Activated T-helper 1 cell treated with anti-CD3 and anti-CD28 coated beads, Interleukin-12 subunit alpha, Interleukin-12 subunit beta, Interleukin-2, Interleukin-4 antibody, amounts not matched to agents 30 ng/mL and 10 ng/mL and 1 ng/mL, durations not matched to agents 14 hours and 24 hours and 36 hours (primary cell): ENCODE measurements around the gene THOC6. TPM values are rescaled to one million over a fixed set of nuclear protein-coding genes. Genes with fewer than 3 reads are reported as not detected.
A peak's percentile ranks its signal among the peaks of the same experiment; 100 is the strongest.

ENCODE experiments used
- DNase-seq: peaks from one replicate; pipeline ENCODE4 v3.0.0; 2021; ENCODE audit warnings: low spot score
- H3K27ac Mint-ChIP-seq: one replicate; pipeline ENCODE4 v1.8.0; 2021; ENCODE audit warnings: mild to moderate bottlenecking, mixed read lengths
- H3K27me3 Mint-ChIP-seq: one replicate; pipeline ENCODE4 v1.8.0; 2022; ENCODE audit warnings: mild to moderate bottlenecking, moderate library complexity, mixed read lengths; ENCODE audit not compliant: insufficient read depth
- H3K36me3 Mint-ChIP-seq: one replicate; pipeline ENCODE4 v1.8.0; 2021; ENCODE audit warnings: low read depth, mixed read lengths
- H3K4me1 Mint-ChIP-seq: one replicate; pipeline ENCODE4 v1.8.0; 2021; ENCODE audit warnings: low read depth, mixed read lengths
- H3K4me3 Mint-ChIP-seq: one replicate; pipeline ENCODE4 v1.8.0; 2021; ENCODE audit warnings: mild to moderate bottlenecking, moderate library complexity, mixed read lengths
- H3K9me3 Mint-ChIP-seq: one replicate; pipeline ENCODE4 v1.8.0; 2021; ENCODE audit warnings: mixed read lengths
- intact Hi-C: fragments of 100-400 bp; cut with micrococcal nuclease; formaldehyde crosslinking; loops from one replicate; pipeline ENCODE4 v1.15.1; 2024
- total RNA-seq: library from RNA; stranded (reverse); gene quantifications from 2 replicates; pipeline ENCODE4 v1.2.3, GENCODE V29; 2022

The THOC6 gene
- total RNA-seq, 1 donor from 2014 or later = 48.3 TPM

DNA sequence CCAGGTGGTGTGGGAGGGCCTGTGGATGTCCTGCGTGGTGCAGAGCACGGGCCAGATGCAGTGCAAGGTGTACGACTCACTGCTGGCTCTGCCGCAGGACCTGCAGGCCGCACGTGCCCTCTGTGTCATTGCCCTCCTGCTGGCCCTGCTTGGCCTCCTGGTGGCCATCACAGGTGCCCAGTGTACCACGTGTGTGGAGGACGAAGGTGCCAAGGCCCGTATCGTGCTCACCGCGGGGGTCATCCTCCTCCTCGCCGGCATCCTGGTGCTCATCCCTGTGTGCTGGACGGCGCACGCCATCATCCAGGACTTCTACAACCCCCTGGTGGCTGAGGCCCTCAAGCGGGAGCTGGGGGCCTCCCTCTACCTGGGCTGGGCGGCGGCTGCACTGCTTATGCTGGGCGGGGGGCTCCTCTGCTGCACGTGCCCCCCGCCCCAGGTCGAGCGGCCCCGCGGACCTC lies 10.3 kb upstream of the THOC6 start:
- no peak overlapping the region for H3K27ac Mint-ChIP-seq
- peaks cover 4% of the 10 kb centered on the region for H3K4me1 Mint-ChIP-seq
- H3K27me3 Mint-ChIP-seq = peaks cover 16% of the 10 kb centered on the region
- H3K4me3 Mint-ChIP-seq = no peak overlapping the region
- H3K9me3 Mint-ChIP-seq = no peaks in the 10 kb centered on the region
- intact Hi-C loops = no loop called here
- no peak for DNase-seq
- no peaks in the 10 kb centered on the region for H3K36me3 Mint-ChIP-seq

DNA sequence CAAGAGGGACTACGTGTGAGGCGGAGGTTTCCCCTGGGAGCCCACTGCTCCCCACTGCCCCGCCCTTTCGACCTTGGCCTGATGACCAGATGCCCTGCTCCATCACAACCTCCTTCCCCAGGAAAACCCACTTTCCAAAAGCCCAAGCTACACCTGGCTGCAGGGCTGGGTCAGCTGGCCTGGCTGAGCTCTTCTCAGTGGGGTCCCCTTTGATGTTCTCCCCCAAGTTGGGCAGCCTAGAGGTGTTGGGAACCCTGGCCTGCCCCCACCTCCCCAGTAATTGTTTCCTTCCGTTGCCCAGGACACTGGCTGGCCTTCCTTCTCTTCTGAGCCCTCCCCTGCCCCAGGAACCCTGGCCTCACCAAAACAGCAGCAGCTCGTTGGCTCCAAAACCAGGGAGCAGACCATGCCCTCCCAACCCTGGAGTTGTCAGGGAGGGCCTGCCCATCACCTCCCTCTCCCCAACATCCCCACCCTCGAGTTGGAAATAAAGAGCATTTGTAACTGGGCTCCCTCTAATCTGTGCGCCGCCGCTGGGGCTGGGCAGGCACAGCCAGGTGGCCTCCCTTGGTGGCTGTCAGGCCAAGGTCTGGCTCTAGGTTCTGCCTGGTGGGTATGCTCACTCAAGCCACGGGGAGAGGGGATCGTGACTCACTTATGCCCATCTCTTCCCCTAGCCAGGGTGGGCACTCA lies 9.7 kb upstream of the THOC6 start:
- H3K27ac Mint-ChIP-seq = no peak overlapping the region
- no peak for DNase-seq
- H3K4me1 Mint-ChIP-seq = no peaks in the 10 kb centered on the region
- H3K9me3 Mint-ChIP-seq = no peaks in the 10 kb centered on the region
- no peak overlapping the region for H3K4me3 Mint-ChIP-seq
- intact Hi-C loops = no loop called here
- H3K36me3 Mint-ChIP-seq = no peaks in the 10 kb centered on the region
- peaks cover 16% of the 10 kb centered on the region for H3K27me3 Mint-ChIP-seq

DNA sequence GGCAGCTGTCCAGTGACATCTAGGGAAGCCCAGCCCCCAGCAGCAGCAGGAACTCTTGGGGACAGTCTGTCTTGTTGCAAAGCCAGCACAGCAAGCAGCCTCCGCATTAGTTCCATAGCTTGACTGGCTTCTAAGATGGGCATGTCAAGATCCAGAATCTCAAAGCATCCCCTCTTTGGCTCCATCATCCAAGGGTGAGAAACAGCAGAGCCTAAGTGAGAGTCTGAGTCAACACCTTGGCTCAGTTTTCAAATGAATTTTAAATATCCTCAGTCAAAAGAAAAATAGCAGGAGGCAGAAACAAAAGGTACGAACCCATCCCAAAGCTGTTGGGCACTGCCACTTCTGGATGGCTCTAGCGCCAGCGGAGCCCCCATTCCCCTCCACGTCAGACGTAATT lies 8.9 kb upstream of the THOC6 start:
- H3K4me1 Mint-ChIP-seq = peaks cover 3% of the 10 kb centered on the region
- intact Hi-C loops = no loop called here
- no peak overlapping the region for H3K27ac Mint-ChIP-seq
- no peak for DNase-seq
- no peaks in the 10 kb centered on the region for H3K9me3 Mint-ChIP-seq
- H3K36me3 Mint-ChIP-seq = no peaks in the 10 kb centered on the region
- H3K27me3 Mint-ChIP-seq = peaks cover 16% of the 10 kb centered on the region
- H3K4me3 Mint-ChIP-seq = no peak overlapping the region

DNA sequence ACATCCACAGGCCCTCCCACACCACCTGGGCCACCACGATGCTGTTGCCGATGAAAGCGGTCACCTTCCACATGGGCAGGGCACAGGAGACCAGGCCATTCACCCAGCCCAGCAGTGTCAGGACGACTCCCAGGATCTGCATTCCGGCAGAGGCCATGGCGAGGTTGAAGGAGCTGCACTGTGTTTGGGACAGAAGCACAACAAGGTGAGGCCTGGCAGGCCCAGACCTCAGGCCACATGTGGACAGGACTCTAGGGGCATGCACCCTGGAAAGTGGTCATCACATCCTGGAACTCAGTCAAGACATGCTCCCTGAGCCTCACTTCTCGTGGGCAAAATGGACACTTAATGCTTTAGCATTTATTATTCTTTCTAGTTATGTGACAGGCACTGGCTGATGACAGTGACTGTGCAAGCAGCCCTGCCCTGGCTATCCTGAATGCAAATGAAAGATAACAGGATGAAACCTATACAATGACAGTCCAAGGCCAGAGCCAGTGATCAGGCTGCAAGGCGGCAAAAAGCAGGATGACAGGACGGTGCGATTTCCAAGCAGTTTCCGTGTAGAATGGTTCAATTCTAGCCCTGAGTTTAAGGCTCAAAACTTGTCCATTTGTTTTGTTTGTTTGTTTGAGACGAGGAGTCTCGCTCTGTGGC lies 7.8 kb upstream of the THOC6 start:
- Mint-ChIP-seq H3K27ac (no peak overlapping the region), H3K36me3 (no peaks in the 10 kb centered on the region), H3K9me3 (no peaks in the 10 kb centered on the region), H3K4me3 (no peak overlapping the region), H3K27me3 (peaks cover 16% of the 10 kb centered on the region), H3K4me1 (peaks cover 5% of the 10 kb centered on the region)
- no peak for DNase-seq
- intact Hi-C loops = no loop called here

DNA sequence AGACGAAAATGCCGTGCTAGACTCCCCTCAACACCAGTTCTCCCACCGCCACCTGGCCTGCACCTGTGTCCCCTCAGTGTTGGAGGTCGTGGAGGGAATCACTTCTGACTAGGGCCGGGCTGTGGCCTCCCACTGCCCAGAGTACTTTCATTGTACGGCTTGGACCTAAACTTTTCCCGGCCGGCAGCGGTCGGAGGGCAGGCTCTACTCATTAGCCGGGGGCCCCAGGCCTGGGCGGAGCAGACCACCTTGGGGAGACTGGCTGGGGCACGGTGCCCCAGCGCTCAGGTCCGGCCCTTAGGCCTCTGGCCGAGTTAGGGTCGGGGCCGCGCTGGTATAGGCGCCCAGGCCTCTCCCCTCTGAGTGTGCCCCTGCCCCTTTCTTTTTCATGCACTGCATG lies 6.5 kb upstream of the THOC6 start:
- intact Hi-C loops = no loop called here
- no peak for DNase-seq
- H3K4me3 Mint-ChIP-seq = no peak overlapping the region
- no peaks in the 10 kb centered on the region for H3K9me3 Mint-ChIP-seq
- H3K27me3 Mint-ChIP-seq = peaks cover 16% of the 10 kb centered on the region
- no peaks in the 10 kb centered on the region for H3K36me3 Mint-ChIP-seq
- H3K4me1 Mint-ChIP-seq = peaks cover 17% of the 10 kb centered on the region
- no peak overlapping the region for H3K27ac Mint-ChIP-seq

DNA sequence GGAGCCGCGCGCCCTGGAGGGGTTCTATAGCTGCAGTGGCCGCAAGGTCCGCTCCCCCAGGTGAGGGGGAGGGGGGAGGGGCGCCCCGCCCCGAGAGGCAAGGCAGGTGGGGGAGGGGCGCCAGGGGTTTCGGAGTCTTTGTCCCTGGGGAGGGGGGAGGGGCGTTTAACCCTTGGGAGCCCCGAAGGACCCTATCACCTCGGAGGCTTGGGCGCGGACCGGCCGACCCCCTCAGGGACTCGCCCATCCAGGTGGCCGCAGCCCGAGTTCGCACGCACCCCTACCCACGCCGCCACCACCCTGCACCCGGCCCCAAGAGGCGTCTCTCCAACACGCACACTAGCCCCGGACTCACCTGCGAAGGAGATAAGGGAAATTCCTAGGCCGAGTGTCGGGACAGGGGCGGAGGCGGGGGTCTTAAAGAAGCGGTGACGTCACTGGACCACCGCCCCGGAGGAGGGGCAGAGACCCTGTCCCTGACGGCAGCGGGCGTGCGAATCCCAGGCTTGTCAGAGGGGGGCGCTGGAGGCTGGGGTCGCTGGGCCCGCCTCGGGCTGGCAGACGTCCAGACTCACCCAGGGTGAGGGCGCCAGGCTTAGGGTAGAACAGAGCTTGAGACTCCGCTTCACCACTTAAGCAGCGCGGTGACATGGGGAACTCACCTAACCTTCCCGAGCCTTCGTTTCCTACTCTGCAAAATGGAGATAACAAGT lies 5.9 kb upstream of the THOC6 start, which contains the start of gene CLDN6:
Gene CLDN6, minus strand, starts transcription at position 390 of the 713 bp plus-strand sequence. CDS start 2,162 bp downstream, outside the sequence.
- no peak for DNase-seq
- no peak within 1 kb of the TSS for H3K4me3 Mint-ChIP-seq
- H3K9me3 Mint-ChIP-seq = no peaks in the 10 kb centered on the region
- H3K27ac Mint-ChIP-seq = peak within 1 kb of the TSS; percentile 61
- no peaks in the 10 kb centered on the region for H3K36me3 Mint-ChIP-seq
- intact Hi-C loops = no loop called here
- peaks cover 23% of the 10 kb centered on the region for H3K4me1 Mint-ChIP-seq
- H3K27me3 Mint-ChIP-seq = peaks cover 16% of the 10 kb centered on the region

DNA sequence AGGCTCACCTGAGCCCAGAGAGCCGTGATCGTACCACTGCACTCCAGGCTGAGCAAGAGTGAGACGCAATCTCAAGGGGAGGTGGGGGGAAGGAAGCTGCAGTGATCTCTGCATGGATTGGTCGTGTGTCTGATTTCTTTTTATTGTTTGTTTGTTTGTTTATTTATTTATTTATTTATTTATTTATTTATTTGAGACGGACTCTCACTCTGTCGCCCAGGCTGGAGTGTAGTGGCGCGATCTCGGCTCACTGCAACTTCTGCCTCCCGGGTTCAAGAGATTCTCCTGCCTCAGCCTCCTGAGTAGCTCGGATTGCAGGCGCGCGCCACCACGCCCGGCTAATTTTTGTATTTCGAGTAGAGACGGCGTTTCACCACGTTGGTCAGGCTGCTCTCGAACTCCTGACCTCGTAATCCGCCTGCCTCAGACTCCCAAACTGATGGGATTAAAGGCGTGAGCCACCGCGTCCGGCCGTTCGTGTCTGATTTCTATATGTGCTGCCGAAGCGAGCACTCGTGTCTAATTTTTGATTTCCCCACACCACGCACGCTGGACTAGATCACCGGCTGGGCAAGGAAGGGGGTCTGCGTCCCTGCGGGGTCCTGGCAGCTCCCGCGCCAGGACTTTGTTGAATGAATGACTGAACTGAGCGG lies 4.1 kb upstream of the THOC6 start:
- H3K4me3 Mint-ChIP-seq = peak overlapping the region; percentile 90
- H3K27me3 Mint-ChIP-seq = peaks cover 16% of the 10 kb centered on the region
- no peak for DNase-seq
- intact Hi-C loops = loop anchor here (1.0 kb wide), 2 partner anchors 9 to 16 kb away; no protein-coding TSS in a partner anchor
- peaks cover 35% of the 10 kb centered on the region for H3K4me1 Mint-ChIP-seq
- H3K27ac Mint-ChIP-seq = peak overlapping the region; percentile 83
- H3K9me3 Mint-ChIP-seq = no peaks in the 10 kb centered on the region
- H3K36me3 Mint-ChIP-seq = peaks cover 2% of the 10 kb centered on the region

DNA sequence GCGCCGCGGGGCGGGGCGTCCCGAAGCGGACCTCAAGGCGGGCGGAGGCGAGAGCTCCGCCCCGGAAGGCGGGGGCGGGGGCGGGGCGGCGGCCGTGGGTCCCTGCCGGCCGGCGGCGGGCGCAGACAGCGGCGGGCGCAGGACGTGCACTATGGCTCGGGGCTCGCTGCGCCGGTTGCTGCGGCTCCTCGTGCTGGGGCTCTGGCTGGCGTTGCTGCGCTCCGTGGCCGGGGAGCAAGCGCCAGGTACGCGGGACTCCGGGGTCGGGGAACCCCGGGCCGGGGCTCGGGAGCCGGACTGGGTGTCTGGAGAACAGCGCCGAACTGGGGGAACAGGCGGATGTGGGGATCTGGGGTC lies 3.6 kb upstream of the THOC6 start, which contains the start of gene TNFRSF12A:
Gene TNFRSF12A, plus strand, starts transcription at position 122 of the 357 bp plus-strand sequence. Its CDS starts 30 bp downstream, at position 152.
- H3K4me3 Mint-ChIP-seq = peak within 1 kb of the TSS; percentile 90
- intact Hi-C loops = loop anchor here (1.0 kb wide), 2 partner anchors 8 to 17 kb away; no protein-coding TSS in a partner anchor
- H3K36me3 Mint-ChIP-seq = peaks cover 2% of the 10 kb centered on the region
- H3K4me1 Mint-ChIP-seq = peaks cover 35% of the 10 kb centered on the region
- H3K27ac Mint-ChIP-seq = peak within 1 kb of the TSS; percentile 91
- peaks cover 16% of the 10 kb centered on the region for H3K27me3 Mint-ChIP-seq
- no peaks in the 10 kb centered on the region for H3K9me3 Mint-ChIP-seq
- DNase-seq = peak; percentile 66

DNA sequence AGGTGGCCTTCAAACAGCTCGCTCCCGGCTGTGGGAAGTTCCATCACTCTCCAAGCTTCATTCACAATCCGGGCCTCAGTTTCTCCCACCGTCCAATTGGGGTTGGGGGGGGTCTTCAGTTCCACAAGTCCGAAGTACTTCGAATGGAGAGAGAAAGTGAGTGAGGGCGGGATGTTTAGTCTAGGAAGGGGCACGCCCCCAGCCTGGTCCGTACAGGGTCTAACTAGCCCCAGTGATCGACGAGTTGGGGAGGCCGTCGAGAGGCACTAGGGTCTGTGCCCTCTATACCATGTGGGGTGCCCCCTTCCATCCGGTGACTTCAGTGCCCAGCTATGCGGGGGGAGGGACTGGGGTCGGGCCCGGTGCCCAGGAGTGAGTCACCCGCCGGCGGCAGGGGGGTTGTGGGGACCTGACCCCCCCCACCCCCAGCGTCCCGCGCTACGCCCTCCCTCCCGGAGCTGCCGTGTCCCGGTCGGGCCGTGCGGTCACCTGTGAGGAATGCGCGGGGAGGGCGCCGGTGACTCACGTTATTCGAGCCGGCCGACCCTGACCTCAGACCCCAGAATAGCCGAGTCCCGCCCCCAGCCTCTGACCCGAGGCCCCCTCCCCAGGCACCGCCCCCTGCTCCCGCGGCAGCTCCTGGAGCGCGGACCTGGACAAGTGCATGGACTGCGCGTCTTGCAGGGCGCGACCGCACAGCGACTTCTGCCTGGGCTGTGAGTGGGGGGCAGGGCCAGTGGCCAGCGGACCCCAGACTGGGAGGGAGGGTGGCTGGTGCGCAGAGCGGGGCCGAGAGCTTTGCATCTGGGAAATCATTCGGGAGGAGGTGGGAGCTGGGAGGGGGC lies 3.0 kb upstream of the THOC6 start:
- peak overlapping the region; percentile 90 for H3K4me3 Mint-ChIP-seq
- intact Hi-C loops = loop anchor here (1.0 kb wide), 2 partner anchors 7 to 18 kb away; no protein-coding TSS in a partner anchor
- H3K9me3 Mint-ChIP-seq = no peaks in the 10 kb centered on the region
- H3K36me3 Mint-ChIP-seq = peaks cover 7% of the 10 kb centered on the region
- peak overlapping the region; percentile 91 for H3K27ac Mint-ChIP-seq
- peaks cover 35% of the 10 kb centered on the region for H3K4me1 Mint-ChIP-seq
- peaks cover 16% of the 10 kb centered on the region for H3K27me3 Mint-ChIP-seq
- DNase-seq = peak; percentile 27

DNA sequence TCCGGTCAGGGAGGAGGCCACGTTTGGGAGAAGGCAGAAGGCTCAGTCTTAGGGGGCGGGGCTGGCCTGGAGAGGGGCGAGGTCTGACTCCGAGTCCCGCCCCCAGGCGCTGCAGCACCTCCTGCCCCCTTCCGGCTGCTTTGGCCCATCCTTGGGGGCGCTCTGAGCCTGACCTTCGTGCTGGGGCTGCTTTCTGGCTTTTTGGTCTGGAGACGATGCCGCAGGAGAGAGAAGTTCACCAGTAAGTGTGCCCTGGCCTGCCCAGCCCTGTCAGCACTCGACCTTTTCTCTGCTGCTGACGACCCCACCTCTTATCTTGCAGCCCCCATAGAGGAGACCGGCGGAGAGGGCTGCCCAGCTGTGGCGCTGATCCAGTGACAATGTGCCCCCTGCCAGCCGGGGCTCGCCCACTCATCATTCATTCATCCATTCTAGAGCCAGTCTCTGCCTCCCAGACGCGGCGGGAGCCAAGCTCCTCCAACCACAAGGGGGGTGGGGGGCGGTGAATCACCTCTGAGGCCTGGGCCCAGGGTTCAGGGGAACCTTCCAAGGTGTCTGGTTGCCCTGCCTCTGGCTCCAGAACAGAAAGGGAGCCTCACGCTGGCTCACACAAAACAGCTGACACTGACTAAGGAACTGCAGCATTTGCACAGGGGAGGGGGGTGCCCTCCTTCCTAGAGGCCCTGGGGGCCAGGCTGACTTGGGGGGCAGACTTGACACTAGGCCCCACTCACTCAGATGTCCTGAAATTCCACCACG lies 2.2 kb upstream of the THOC6 start:
- Mint-ChIP-seq H3K4me1 (peaks cover 35% of the 10 kb centered on the region), H3K36me3 (peaks cover 14% of the 10 kb centered on the region), H3K27ac (peak overlapping the region; percentile 91), H3K9me3 (no peaks in the 10 kb centered on the region), H3K4me3 (peak overlapping the region; percentile 84), H3K27me3 (peaks cover 12% of the 10 kb centered on the region)
- DNase-seq = peak; percentile 60
- intact Hi-C loops = loop anchor here (1.0 to 2.0 kb wide), 3 partner anchors 53 to 243 kb away; partner anchors contain the start of gene PAQR4

DNA sequence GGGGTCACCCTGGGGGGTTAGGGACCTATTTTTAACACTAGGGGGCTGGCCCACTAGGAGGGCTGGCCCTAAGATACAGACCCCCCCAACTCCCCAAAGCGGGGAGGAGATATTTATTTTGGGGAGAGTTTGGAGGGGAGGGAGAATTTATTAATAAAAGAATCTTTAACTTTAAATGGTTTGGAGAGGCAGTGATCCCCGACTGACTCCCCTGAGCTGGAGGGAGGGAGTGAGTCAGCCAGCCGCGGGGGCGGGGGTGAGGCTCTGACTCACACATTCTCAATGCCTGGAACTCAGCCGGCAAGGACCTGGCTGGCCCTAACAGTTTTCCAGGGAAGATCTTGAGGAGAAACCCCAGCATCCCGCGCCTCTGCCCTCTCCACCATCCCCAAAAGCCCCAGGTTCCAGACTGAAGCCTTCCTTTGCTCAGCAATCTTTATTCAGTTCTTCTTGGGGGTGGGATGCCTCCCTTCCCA lies 1.6 kb upstream of the THOC6 start:
- DNase-seq = peak; percentile 73

More for the DNA sequence above, 1.6 kb upstream of the THOC6 start:
- intact Hi-C loops = loop anchor here (1.0 to 2.0 kb wide), 3 partner anchors 53 to 242 kb away; partner anchors contain the start of gene PAQR4
- H3K27me3 Mint-ChIP-seq = peaks cover 6% of the 10 kb centered on the region
- peak overlapping the region; percentile 84 for H3K4me3 Mint-ChIP-seq
- no peaks in the 10 kb centered on the region for H3K9me3 Mint-ChIP-seq
- peak overlapping the region; percentile 91 for H3K27ac Mint-ChIP-seq
- H3K4me1 Mint-ChIP-seq = peaks cover 35% of the 10 kb centered on the region
- peaks cover 15% of the 10 kb centered on the region for H3K36me3 Mint-ChIP-seq
